GM12874 (cell line): ENCODE measurements around the gene DSCAML1.

ENCODE experiments used
- TF ChIP-seq, protein P1 (sequence below): IDR thresholded peaks from 2 replicates; pipeline ENCODE4 v1.5.1; 2011; ENCODE audit warnings: low read depth, mild to moderate bottlenecking, control low read depth, low read length, moderate library complexity; ENCODE audit not compliant: insufficient read depth

DSCAML1 gene

DNA sequence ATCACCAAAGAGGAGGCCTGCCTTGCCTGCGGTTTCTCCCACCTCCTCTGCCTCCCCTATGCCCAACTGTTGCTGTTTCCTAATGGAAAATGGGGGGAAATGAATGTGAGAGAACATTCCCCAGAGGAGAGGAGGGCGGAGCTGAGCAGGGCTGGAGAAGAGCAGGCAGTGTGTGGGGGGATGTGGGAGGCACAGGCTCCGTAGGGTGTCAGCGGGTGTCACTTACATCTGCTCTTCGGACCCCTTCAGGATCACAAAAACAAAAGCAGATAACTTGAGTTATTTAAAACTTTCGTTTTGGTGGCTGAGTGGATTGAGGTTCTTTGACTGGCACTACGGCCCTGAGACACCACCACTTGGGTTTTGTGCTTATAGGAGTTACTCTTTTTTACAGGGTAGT, 375.5 kb downstream of the DSCAML1 start:
- TF ChIP-seq, protein P1, sequence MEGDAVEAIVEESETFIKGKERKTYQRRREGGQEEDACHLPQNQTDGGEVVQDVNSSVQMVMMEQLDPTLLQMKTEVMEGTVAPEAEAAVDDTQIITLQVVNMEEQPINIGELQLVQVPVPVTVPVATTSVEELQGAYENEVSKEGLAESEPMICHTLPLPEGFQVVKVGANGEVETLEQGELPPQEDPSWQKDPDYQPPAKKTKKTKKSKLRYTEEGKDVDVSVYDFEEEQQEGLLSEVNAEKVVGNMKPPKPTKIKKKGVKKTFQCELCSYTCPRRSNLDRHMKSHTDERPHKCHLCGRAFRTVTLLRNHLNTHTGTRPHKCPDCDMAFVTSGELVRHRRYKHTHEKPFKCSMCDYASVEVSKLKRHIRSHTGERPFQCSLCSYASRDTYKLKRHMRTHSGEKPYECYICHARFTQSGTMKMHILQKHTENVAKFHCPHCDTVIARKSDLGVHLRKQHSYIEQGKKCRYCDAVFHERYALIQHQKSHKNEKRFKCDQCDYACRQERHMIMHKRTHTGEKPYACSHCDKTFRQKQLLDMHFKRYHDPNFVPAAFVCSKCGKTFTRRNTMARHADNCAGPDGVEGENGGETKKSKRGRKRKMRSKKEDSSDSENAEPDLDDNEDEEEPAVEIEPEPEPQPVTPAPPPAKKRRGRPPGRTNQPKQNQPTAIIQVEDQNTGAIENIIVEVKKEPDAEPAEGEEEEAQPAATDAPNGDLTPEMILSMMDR: no peak

DNA sequence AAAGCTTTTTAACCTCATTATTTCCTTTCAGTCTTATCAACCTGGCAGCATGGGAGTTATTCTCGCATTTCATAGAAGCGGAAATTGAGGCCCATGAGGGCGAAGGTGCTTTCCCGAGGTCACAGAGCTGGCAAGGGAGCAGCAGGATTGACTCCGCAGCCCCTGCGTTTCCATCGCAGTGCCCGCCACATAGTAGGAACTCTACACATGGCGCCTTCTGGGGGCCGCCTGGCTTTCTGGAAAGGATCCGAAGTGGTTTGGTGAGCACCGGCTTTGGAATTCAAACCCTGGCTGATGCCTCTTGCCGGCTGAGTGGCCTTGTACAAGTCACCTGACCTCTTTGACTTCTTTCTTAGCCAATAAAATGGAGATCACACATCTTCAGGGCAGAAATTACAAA, 376.0 kb downstream of the DSCAML1 start:
- TF ChIP-seq, protein P1: no peak

DNA sequence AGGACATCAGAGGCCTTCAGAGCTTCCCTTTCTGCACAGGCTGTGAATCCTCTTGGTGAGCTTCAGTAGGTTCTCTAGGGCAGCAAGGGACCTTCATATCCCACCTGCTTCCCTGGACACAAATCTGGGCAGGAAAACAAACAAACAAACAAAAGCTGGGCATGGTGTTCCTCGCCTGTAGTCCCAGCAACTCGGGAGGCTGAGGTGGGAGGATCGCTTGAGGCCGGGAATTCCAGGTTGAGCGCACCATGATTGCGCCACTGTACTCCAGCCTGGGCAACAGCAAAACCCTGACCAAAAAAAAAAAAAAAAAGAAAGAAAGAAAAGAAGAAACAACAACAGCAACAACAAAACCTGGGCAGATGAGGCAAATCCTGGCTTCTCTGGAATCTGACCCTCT, 376.4 kb downstream of the DSCAML1 start:
- TF ChIP-seq, protein P1: no peak

DNA sequence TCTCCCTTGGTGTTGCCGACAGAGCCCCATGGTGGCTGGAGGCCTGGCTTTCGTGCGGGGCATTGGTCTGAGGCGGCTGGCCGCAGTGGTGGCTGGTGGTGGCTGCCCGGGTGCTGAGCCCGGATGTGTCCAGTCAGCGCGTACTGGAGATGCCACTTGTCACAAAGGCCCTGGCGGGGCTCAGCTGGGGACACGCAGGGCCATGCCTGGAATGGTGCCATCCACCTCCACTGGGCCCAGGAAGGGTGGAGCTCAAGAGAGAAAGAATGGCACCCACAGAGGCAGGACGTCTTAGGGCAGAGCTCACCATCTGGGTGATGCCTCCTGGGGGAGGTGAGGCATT, 376.9 kb downstream of the DSCAML1 start:
- TF ChIP-seq, protein P1: no peak

GRCh38 chr11:117419482-117420142, 377.4 kb downstream of the DSCAML1 start:
- TF ChIP-seq, protein P1: no peak

DNA sequence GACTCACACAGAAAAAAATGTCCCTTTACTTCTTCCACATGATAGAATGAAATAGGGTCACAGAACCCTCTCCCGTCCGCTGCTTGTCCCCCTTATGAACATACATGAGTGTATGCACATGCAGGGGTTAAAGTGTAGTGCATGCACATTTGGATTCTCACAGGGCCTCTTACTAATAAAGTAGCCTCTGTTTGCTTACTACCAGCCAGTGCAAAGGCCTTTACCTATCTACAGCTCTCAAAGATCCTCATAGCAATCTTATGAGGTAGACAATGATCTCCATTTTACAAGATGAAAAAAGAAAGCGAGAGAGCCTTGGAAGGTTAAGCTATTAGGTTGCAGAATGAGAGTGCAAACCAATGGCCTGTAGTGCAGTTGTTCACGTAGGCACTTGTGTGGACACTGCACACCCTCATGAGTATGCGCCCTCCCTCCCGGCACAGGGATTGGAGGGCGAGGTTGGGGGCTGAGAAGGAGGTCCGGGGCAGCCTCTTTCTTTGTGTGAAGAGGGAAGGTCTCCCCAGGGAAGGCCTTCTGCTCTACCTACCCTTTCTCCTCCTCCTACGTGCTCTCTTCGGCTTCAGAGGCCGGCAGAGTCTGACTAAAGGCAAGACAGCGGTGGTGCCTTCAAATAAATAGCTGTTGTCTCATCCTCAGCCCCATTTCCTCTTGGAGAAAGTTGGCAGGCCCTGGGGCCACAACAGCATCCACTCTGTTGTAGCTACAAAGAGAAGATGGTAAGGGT, 378.1 kb downstream of the DSCAML1 start:
- TF ChIP-seq, protein P1: no peak

DNA sequence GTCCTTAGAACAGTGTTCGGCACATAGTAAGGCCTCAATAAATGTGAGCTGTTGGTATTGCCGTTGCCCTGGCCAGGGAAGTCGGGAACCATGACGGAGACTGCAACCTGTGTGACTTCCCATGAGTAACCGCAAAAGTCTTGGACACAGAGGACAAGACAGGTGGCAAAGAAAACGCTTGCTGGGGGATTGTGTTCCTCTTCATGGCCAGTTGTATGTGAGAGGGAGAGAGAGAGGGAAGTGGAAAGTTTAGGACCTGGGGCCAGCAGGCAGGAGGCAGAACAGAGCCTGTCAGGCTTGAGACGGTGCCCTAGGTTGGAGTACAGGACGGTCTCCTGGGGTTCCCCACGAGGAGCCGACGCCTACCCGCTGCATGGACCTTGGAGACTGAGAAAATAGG, 379.2 kb downstream of the DSCAML1 start:
- TF ChIP-seq, protein P1: no peak
